NOMO-1 treated with dmso at 0.1 percent for 144 hours (cell line): Measurements from ENCODE around the gene BDKRB2.

Experiments
- DNase-seq: peaks from one replicate; lab custom pipeline; 2025; ENCODE audit not compliant: unreplicated experiment; lab: John Stamatoyannopoulos, UW

BDKRB2 gene

GRCh38 chr14:96250485-96250884 is 45.8 kb downstream of the BDKRB2 start:
- DNase-seq = no peak

GRCh38 chr14:96251656-96252155 is 47.1 kb downstream of the BDKRB2 start:
- DNase-seq = no peak

- DNase-seq = no peak
These were observed 47.8 kb downstream of the BDKRB2 start for GRCh38 chr14:96252323-96252998.

GRCh38 chr14:96252999-96253539 is 48.4 kb downstream of the BDKRB2 start:
- no peak for DNase-seq

GRCh38 chr14:96254687-96255086 is 50.0 kb downstream of the BDKRB2 start:
- no peak for DNase-seq

- no peak for DNase-seq
These were observed 51.1 kb downstream of the BDKRB2 start, which contains the start of gene BDKRB1 for GRCh38 chr14:96255501-96256366. BDKRB1 (plus strand) TSS chr14:96256210; CDS start chr14:96263683, 7,473 bp downstream.

GRCh38 chr14:96256407-96256806 is 51.8 kb downstream of the BDKRB2 start:
- DNase-seq = no peak

- DNase-seq = no peak
These were observed 52.4 kb downstream of the BDKRB2 start for GRCh38 chr14:96257056-96257455.

GRCh38 chr14:96257900-96258299 is 53.3 kb downstream of the BDKRB2 start:
- no peak for DNase-seq

- no peak for DNase-seq
These were observed 55.7 kb downstream of the BDKRB2 start for GRCh38 chr14:96260341-96260821.

- DNase-seq = no peak
These were observed 56.4 kb downstream of the BDKRB2 start for GRCh38 chr14:96261053-96261452.

GRCh38 chr14:96261772-96262655 is 57.4 kb downstream of the BDKRB2 start:
- DNase-seq = no peak

GRCh38 chr14:96263347-96264199 is 58.9 kb downstream of the BDKRB2 start:
- no peak for DNase-seq

GRCh38 chr14:96264200-96264553 is 59.5 kb downstream of the BDKRB2 start:
- no peak for DNase-seq

GRCh38 chr14:96264853-96265252 is 60.2 kb downstream of the BDKRB2 start:
- DNase-seq = no peak

GRCh38 chr14:96265383-96266095 is 60.9 kb downstream of the BDKRB2 start:
- no peak for DNase-seq

GRCh38 chr14:96267336-96267735 is 62.7 kb downstream of the BDKRB2 start:
- DNase-seq = no peak

- DNase-seq = no peak
These were observed 63.3 kb downstream of the BDKRB2 start for GRCh38 chr14:96267916-96268315.
